GM13977 (cell line): ENCODE results near the gene PLCXD3.

Source experiments
- DNase-seq: peaks from one replicate; pipeline ENCODE4 v3.0.0; 2012; ENCODE audit warnings: low spot score
- CTCF ChIP-seq: IDR thresholded peaks from 2 replicates; pipeline ENCODE4 v1.5.1; 2012; ENCODE audit warnings: mild to moderate bottlenecking, control low read depth; ENCODE audit not compliant: insufficient read depth; ENCODE audit errors: extremely low read depth, missing control alignments
- in situ Hi-C: fragments of 300-500 bp; cut with MboI; formaldehyde crosslinking; loops from one replicate; pipeline ENCODE4 v1.12.0; 2022; ENCODE audit warnings: low sequenced_read_pairs, low pct_unique_long_range_greater_than_20kb, mixed read lengths, inconsistent platforms; ENCODE audit not compliant: unreplicated experiment

PLCXD3 gene

GRCh38 chr5:41532485-41532884 lies 22.1 kb upstream of the PLCXD3 start:
- no peak for TF ChIP-seq CTCF
- in situ Hi-C loops = no loop called here
- no peak for DNase-seq

DNA sequence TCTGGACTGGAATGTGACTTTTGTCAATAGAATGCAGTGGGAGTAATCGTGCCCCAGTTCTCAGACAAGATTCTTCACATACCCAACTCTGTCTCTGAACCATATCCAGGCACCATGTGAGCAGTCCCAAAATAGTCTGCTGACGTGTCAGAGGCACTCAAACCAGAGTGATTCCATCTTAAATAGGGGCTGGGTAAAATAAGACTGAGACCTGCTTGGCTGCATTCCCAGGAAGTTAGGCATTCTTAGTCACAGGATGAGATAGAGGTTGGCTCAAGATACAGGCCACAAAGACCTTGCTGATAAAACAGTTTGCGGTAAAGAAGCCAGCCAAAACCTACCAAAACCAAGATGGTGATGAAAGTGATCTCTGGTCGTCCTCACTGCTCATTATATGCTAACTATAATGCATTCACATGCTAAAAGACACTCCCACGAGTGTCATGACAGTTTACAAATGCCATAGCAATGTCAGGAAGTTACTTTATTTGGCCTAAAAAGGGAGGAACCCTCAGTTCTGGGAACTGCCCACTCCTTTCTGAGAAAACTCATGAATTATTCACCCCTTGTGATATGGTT lies 16.9 kb upstream of the PLCXD3 start:
- DNase-seq = no peak
- TF ChIP-seq CTCF = no peak
- in situ Hi-C loops = no loop called here

- TF ChIP-seq CTCF = no peak
- DNase-seq = no peak
- in situ Hi-C loops = no loop called here
Observed at GRCh38 chr5:41526699-41527098, 16.3 kb upstream of the PLCXD3 start.

DNA sequence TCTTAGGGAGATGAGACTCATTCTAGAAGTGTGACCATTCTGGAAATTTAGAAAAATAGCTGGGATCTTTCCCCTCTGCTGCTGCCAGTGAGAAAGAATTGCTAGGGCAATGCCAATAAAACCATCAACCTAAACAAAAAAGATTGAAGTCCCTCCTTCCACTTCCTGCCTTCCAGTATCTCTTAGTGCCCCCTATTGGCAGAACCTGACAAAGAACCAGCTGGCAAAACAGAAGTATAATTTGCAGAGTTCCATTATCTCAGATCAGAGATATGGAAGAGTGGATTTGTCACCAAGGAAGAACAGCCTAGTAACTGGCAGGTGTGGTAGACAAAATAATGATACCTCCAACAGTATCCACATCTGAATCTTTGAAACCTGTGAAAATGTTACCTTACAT lies 13.8 kb upstream of the PLCXD3 start:
- DNase-seq = no peak
- in situ Hi-C loops = no loop called here
- peak; percentile 53 for TF ChIP-seq CTCF

DNA sequence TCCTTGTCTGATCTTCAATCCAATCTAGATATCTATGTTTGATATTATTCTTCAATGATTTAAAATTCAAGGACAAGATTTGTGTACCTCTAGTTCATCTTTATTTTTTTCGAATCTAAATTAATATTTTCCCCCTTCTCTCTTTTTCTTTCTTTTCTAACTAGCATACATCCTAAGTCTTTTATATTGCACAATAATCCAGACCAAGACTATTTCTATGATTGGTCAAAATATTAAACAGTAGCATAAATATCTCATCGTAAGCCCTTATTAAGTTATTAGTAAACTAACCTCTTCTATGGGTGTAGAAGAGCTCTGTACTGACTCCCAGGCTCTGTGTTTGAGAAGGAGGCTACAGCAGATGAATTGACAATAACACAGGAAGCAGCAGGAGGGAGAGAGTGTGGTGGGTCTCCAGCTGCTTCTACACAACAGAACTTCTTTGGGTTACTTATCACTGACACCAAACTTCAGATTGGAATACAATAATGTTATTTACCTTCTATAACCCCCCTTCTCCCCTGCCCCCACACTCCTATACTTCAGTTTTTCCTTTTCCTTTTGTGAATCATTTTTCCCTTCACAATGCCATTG lies 11.9 kb upstream of the PLCXD3 start:
- no peak for TF ChIP-seq CTCF
- no peak for DNase-seq
- in situ Hi-C loops = no loop called here

DNA sequence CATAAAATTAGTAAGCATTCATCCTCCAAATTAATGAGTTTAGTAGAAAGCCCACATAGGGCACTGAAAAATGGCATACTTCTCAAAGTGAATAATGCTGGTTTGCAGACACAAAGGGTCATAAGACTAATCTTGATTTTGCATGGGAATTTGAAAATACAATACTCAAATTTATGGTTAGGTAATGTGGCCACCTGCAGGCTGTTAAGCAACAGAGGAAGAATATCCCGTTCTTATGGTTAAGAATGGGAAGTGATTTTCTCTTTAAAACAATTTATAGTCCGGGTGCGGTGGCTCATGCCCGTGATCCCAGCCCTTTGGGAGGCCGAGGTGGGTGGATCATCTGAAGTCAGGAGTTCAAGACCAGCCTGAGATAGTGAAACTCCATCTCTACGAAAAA lies 9.4 kb upstream of the PLCXD3 start:
- in situ Hi-C loops = no loop called here
- TF ChIP-seq CTCF = no peak
- no peak for DNase-seq
